ENCODE measurements around the gene CYTH1. TPM values are rescaled to one million over a fixed set of nuclear protein-coding genes. Genes with fewer than 3 reads are reported as not detected.

Gene CYTH1
- total and polyA plus RNA-seq, 10 of the 15 experiments (the other 5 are each of a cell fraction or from before 2014, with no cell fraction given): 6.6 to 188 (median 145) TPM

DNA sequence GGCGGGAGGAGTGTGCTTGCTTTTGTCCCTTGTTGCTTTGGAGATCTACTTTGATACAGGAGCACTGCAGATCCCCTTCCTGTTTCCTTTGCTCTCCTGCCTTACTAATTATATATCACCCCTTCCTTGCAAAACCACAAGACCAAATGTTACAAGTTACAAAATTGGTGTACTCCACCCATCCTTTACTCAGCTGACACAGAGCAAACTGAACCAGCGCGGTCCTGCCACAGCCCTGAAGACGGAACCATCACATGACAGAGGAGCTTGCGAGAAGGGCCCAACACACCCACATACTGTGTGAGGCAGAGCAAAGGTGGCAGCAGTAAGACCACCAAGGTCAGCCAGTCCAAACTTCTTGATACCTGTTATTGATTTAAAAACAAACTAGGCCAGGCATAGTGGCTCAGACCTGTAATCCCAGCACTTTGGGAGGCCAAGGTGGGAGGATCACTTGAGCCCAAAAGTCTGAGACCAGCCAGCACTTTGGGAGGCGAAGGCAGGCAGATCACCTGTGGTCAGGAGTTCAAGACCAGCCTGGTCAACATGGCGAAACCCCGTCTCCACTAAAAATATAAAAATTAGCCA lies 33.2 kb downstream of the CYTH1 start (continued):
- TF ChIP-seq, protein P1, sequence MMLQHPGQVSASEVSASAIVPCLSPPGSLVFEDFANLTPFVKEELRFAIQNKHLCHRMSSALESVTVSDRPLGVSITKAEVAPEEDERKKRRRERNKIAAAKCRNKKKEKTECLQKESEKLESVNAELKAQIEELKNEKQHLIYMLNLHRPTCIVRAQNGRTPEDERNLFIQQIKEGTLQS (IDR thresholded peaks at IDR 0.05; ENCODE audit: borderline replicate concordance, extremely low read depth, low read depth, low read length): no peak
- TF ChIP-seq ATF7 (IDR thresholded peaks at IDR 0.05; ENCODE audit: low read depth): peak; percentile 40; the same call in 1 of the 2 replicates
- TF ChIP-seq, protein P2, sequence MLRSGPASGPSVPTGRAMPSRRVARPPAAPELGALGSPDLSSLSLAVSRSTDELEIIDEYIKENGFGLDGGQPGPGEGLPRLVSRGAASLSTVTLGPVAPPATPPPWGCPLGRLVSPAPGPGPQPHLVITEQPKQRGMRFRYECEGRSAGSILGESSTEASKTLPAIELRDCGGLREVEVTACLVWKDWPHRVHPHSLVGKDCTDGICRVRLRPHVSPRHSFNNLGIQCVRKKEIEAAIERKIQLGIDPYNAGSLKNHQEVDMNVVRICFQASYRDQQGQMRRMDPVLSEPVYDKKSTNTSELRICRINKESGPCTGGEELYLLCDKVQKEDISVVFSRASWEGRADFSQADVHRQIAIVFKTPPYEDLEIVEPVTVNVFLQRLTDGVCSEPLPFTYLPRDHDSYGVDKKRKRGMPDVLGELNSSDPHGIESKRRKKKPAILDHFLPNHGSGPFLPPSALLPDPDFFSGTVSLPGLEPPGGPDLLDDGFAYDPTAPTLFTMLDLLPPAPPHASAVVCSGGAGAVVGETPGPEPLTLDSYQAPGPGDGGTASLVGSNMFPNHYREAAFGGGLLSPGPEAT (IDR thresholded peaks at IDR 0.05; ENCODE audit: low read depth): peak; percentile 79
- TF ChIP-seq, protein P3, sequence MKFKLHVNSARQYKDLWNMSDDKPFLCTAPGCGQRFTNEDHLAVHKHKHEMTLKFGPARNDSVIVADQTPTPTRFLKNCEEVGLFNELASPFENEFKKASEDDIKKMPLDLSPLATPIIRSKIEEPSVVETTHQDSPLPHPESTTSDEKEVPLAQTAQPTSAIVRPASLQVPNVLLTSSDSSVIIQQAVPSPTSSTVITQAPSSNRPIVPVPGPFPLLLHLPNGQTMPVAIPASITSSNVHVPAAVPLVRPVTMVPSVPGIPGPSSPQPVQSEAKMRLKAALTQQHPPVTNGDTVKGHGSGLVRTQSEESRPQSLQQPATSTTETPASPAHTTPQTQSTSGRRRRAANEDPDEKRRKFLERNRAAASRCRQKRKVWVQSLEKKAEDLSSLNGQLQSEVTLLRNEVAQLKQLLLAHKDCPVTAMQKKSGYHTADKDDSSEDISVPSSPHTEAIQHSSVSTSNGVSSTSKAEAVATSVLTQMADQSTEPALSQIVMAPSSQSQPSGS (IDR thresholded peaks at IDR 0.05; ENCODE audit: low read length): no peak
- no peak for TF ChIP-seq ZNF24 (IDR thresholded peaks at IDR 0.05)
- TF ChIP-seq ZBED1 (IDR thresholded peaks at IDR 0.05; ENCODE audit: borderline replicate concordance): no peak
- TF ChIP-seq, protein P4, sequence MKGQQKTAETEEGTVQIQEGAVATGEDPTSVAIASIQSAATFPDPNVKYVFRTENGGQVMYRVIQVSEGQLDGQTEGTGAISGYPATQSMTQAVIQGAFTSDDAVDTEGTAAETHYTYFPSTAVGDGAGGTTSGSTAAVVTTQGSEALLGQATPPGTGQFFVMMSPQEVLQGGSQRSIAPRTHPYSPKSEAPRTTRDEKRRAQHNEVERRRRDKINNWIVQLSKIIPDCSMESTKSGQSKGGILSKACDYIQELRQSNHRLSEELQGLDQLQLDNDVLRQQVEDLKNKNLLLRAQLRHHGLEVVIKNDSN (IDR thresholded peaks at IDR 0.05; ENCODE audit: borderline replicate concordance, extremely low read length, insufficient read depth, low read depth, low read length): peak; percentile 65
- TF ChIP-seq GABPA (IDR thresholded peaks at IDR 0.05; ENCODE audit: low read depth): no peak
- TF ChIP-seq, protein P5, sequence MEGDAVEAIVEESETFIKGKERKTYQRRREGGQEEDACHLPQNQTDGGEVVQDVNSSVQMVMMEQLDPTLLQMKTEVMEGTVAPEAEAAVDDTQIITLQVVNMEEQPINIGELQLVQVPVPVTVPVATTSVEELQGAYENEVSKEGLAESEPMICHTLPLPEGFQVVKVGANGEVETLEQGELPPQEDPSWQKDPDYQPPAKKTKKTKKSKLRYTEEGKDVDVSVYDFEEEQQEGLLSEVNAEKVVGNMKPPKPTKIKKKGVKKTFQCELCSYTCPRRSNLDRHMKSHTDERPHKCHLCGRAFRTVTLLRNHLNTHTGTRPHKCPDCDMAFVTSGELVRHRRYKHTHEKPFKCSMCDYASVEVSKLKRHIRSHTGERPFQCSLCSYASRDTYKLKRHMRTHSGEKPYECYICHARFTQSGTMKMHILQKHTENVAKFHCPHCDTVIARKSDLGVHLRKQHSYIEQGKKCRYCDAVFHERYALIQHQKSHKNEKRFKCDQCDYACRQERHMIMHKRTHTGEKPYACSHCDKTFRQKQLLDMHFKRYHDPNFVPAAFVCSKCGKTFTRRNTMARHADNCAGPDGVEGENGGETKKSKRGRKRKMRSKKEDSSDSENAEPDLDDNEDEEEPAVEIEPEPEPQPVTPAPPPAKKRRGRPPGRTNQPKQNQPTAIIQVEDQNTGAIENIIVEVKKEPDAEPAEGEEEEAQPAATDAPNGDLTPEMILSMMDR (IDR thresholded peaks at IDR 0.05 in 2 of 3, conservative IDR thresholded peaks at IDR 0.05 in 1 of 3; ENCODE audit: control insufficient read depth in 2 of 3, extremely low read depth in 1 of 3, insufficient read depth in 1 of 3, low read depth in 3 of 3, low read length in 3 of 3): no peak
- TF ChIP-seq, protein P6, sequence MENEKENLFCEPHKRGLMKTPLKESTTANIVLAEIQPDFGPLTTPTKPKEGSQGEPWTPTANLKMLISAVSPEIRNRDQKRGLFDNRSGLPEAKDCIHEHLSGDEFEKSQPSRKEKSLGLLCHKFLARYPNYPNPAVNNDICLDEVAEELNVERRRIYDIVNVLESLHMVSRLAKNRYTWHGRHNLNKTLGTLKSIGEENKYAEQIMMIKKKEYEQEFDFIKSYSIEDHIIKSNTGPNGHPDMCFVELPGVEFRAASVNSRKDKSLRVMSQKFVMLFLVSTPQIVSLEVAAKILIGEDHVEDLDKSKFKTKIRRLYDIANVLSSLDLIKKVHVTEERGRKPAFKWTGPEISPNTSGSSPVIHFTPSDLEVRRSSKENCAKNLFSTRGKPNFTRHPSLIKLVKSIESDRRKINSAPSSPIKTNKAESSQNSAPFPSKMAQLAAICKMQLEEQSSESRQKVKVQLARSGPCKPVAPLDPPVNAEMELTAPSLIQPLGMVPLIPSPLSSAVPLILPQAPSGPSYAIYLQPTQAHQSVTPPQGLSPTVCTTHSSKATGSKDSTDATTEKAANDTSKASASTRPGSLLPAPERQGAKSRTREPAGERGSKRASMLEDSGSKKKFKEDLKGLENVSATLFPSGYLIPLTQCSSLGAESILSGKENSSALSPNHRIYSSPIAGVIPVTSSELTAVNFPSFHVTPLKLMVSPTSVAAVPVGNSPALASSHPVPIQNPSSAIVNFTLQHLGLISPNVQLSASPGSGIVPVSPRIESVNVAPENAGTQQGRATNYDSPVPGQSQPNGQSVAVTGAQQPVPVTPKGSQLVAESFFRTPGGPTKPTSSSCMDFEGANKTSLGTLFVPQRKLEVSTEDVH (IDR thresholded peaks at IDR 0.05; ENCODE audit: low read depth, partially characterized antibody): no peak
- no peak for TF ChIP-seq SMAD1 (IDR thresholded peaks at IDR 0.05; ENCODE audit: low read depth, partially characterized antibody)
- peak; percentile 33 for TF ChIP-seq NBN (IDR thresholded peaks at IDR 0.05)
- TF ChIP-seq TAF1 (IDR thresholded peaks at IDR 0.05; ENCODE audit: borderline replicate concordance, low read depth, low read length): no peak
- TF ChIP-seq, protein P7, sequence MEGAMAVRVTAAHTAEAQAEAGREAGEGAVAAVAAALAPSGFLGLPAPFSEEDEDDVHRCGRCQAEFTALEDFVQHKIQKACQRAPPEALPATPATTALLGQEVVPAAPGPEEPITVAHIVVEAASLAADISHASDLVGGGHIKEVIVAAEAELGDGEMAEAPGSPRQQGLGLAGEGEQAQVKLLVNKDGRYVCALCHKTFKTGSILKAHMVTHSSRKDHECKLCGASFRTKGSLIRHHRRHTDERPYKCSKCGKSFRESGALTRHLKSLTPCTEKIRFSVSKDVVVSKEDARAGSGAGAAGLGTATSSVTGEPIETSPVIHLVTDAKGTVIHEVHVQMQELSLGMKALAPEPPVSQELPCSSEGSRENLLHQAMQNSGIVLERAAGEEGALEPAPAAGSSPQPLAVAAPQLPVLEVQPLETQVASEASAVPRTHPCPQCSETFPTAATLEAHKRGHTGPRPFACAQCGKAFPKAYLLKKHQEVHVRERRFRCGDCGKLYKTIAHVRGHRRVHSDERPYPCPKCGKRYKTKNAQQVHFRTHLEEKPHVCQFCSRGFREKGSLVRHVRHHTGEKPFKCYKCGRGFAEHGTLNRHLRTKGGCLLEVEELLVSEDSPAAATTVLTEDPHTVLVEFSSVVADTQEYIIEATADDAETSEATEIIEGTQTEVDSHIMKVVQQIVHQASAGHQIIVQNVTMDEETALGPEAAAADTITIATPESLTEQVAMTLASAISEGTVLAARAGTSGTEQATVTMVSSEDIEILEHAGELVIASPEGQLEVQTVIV (IDR thresholded peaks at IDR 0.05; ENCODE audit: borderline replicate concordance, partially characterized antibody): no peak
- TF ChIP-seq EED (IDR thresholded peaks at IDR 0.05; ENCODE audit: low read depth): peak; percentile 53; the same call in 1 of the 2 replicates
- TF ChIP-seq NR2F1 (conservative IDR thresholded peaks at IDR 0.05): peak; percentile 73

Data from GM12878 (cell line).